T47D (cell line): ENCODE measurements around the gene DACT2.
"Not testable (repeated sequence)": the region's sequence is repeated elsewhere in the genome, so short reads cannot be mapped to it uniquely, and the experiment has no call there.

ENCODE experiments used
- DNase-seq, 2 experiments: peaks; one replicate each; pipeline versions ENCODE4 v3.0.0 to v3.0.0-alpha.2; 2011 to 2012; ENCODE audit warnings: low read depth in 1 of 2, low spot score in 1 of 2
- JUND ChIP-seq: IDR thresholded peaks from 2 replicates; pipeline ENCODE4 v1.6.1; 2012; ENCODE audit warnings: low read depth
- in situ Hi-C: cut with HindIII; loops from 2 replicates; pipeline ENCODE4 v1.10.0; 2016; ENCODE audit warnings: low sequenced_read_pairs, low pct_unique_long_range_greater_than_20kb

Gene DACT2

GRCh38 chr6:168300975-168301647 is 18.5 kb downstream of the DACT2 start:
- DNase-seq, result no peak
- in situ Hi-C loops, result no loop called here
- no peak for TF ChIP-seq JUND

- no peak for DNase-seq
- in situ Hi-C loops, result no loop called here
- TF ChIP-seq JUND, result no peak
Observed at GRCh38 chr6:168299541-168300511, 19.8 kb downstream of the DACT2 start.

GRCh38 chr6:168297643-168298042 is 21.9 kb downstream of the DACT2 start:
- no peak for DNase-seq
- in situ Hi-C loops, result no loop called here
- no peak for TF ChIP-seq JUND

- TF ChIP-seq JUND, result no peak
- in situ Hi-C loops, result no loop called here
- DNase-seq, result no peak
Observed at GRCh38 chr6:168294901-168295300, 24.7 kb downstream of the DACT2 start.

GRCh38 chr6:168293636-168294530 is 25.7 kb downstream of the DACT2 start:
- no peak for TF ChIP-seq JUND
- DNase-seq, result no peak
- in situ Hi-C loops, result no loop called here

GRCh38 chr6:168292826-168293225 is 26.8 kb downstream of the DACT2 start:
- TF ChIP-seq JUND, result no peak
- DNase-seq, result no peak
- in situ Hi-C loops, result no loop called here

GRCh38 chr6:168291450-168291849 is 28.1 kb downstream of the DACT2 start:
- no peak for TF ChIP-seq JUND
- no peak for DNase-seq
- in situ Hi-C loops, result no loop called here

GRCh38 chr6:168290095-168290494 is 29.5 kb downstream of the DACT2 start:
- TF ChIP-seq JUND, result no peak
- in situ Hi-C loops, result no loop called here
- DNase-seq, result no peak

- TF ChIP-seq JUND, result no peak
- no peak for DNase-seq
- in situ Hi-C loops, result no loop called here
Observed at GRCh38 chr6:168289571-168289962, 30.0 kb downstream of the DACT2 start.

GRCh38 chr6:168288781-168289570 is 30.6 kb downstream of the DACT2 start:
- in situ Hi-C loops, result no loop called here
- no peak for TF ChIP-seq JUND
- DNase-seq, result no peak

GRCh38 chr6:168287460-168287859 is 32.1 kb downstream of the DACT2 start:
- DNase-seq, in situ Hi-C loops: not testable (repeated sequence)

GRCh38 chr6:168286771-168287446 is 32.7 kb downstream of the DACT2 start:
- in situ Hi-C loops, DNase-seq: not testable (repeated sequence)
